SU-DHL-6 (cell line): ENCODE measurements around the gene FAM170B.

Source experiments
- CTCF ChIP-seq: fragments of 200-600 bp; sonication (generic); IDR thresholded peaks from one replicate; pipeline ENCODE4 v1.5.1; 2017; ENCODE audit warnings: antibody characterized with exemption, mild to moderate bottlenecking, low read length, moderate library complexity; ENCODE audit not compliant: insufficient read depth, poor library complexity, severe bottlenecking
- EZH2phosphoT487 ChIP-seq: fragments of 200-600 bp; sonication (generic), shearing (Covaris generic); conservative IDR thresholded peaks from 2 replicates; pipeline ENCODE4 v1.6.1; 2018; ENCODE audit warnings: mild to moderate bottlenecking, antibody characterized with exemption, low read length, moderate library complexity, mixed read lengths

GRCh38 chr10:49160110-49160509 is 26.3 kb upstream of the FAM170B start:
- TF ChIP-seq CTCF (no peak), EZH2phosphoT487 (no peak)
